H1 (cell line): ENCODE results near the gene MAPKAP1. TPM values are rescaled to one million over a fixed set of nuclear protein-coding genes. Genes with fewer than 3 reads are reported as not detected.

Experiments used
- CTCF ChIA-PET: fragments of 300-600 bp; sonication (Branson Sonifier 250); formaldehyde crosslinking; loops from one replicate; lab custom pipeline; 2021; ENCODE audit not compliant: partially characterized antibody; lab: Charles Lee
- POLR2A ChIA-PET: fragments of 300-600 bp; sonication (Branson Sonifier 250); formaldehyde crosslinking; loops from one replicate; lab custom pipeline; 2021; ENCODE audit warnings: inconsistent platforms; ENCODE audit not compliant: partially characterized antibody; lab: Charles Lee
- DNase-seq, 2 experiments: peaks; one replicate each; pipeline versions ENCODE4 v3.0.0 to v3.0.0-alpha.2; 2010 to 2022; ENCODE audit warnings: low spot score in 2 of 2, low read depth in 1 of 2, mixed read lengths in 1 of 2
- FAIRE-seq: peaks from 2 replicates; lab custom pipeline; 2011; peaks lifted over from hg19 to GRCh38; lab: Jason Lieb, UNC
- H2AFZ ChIP-seq: 2 replicates; pipeline ENCODE4 v1.8.1; 2012; ENCODE audit warnings: low read length, inconsistent platforms
- H2AK5ac ChIP-seq: 2 replicates; pipeline ENCODE4 v1.6.1; 2013; ENCODE audit warnings: low read depth, low read length
- H2BK120ac ChIP-seq: replicated peaks from 2 replicates; pipeline ENCODE3; 2013; ENCODE audit warnings: low read depth, low read length, inconsistent platforms
- H2BK12ac ChIP-seq: 2 replicates; pipeline ENCODE4 v1.6.1; 2013; ENCODE audit warnings: low read depth, low read length
- H2BK15ac ChIP-seq: 2 replicates; pipeline ENCODE4 v1.6.1; 2013; ENCODE audit warnings: low read length
- H2BK20ac ChIP-seq: 2 replicates; pipeline ENCODE4 v1.6.1; 2013; ENCODE audit warnings: low read length
- H2BK5ac ChIP-seq: 2 replicates; pipeline ENCODE4 v1.6.1; 2013; ENCODE audit warnings: low read depth, low read length
- H3K14ac ChIP-seq: 2 replicates; pipeline ENCODE4 v1.6.1; 2013; ENCODE audit warnings: inconsistent platforms; ENCODE audit not compliant: insufficient read length
- H3K18ac ChIP-seq: 2 replicates; pipeline ENCODE4 v1.6.1; 2013; ENCODE audit warnings: low read length; ENCODE audit errors: extremely low read depth
- H3K23ac ChIP-seq: 2 replicates; pipeline ENCODE4 v1.6.1; 2013; ENCODE audit warnings: inconsistent platforms; ENCODE audit not compliant: insufficient read length
- H3K23me2 ChIP-seq: 2 replicates; pipeline ENCODE4 v1.6.1; 2013; ENCODE audit warnings: low read depth, low read length
- H3K27ac ChIP-seq: 2 replicates; pipeline ENCODE4 v1.6.1; 2011; ENCODE audit warnings: low read depth, low read length, inconsistent platforms
- H3K27me3 ChIP-seq, 4 experiments: replicated peaks in 1 of 4; 1 replicate in 1 of 4; 2 replicates in 3 of 4; pipeline versions ENCODE4 v1.6.1 to v1.8.1; 2011 to 2013; ENCODE audit warnings: low read length in 3 of 4, mild to moderate bottlenecking in 3 of 4, inconsistent platforms in 2 of 4, mixed read lengths in 2 of 4, moderate library complexity in 1 of 4; ENCODE audit not compliant: control insufficient read depth in 3 of 4, insufficient read depth in 3 of 4; ENCODE audit errors: extremely low read depth in 1 of 4
- H3K36me3 ChIP-seq, 4 experiments: 2 replicates each; pipeline versions ENCODE4 v1.6.1 to v1.8.1; 2011 to 2013; ENCODE audit warnings: mild to moderate bottlenecking in 4 of 4, low read length in 3 of 4, moderate library complexity in 2 of 4, control low read depth in 1 of 4, inconsistent platforms in 1 of 4; ENCODE audit not compliant: insufficient read depth in 4 of 4, control insufficient read depth in 2 of 4
- H3K4ac ChIP-seq: replicated peaks from 2 replicates; pipeline ENCODE3; 2013; ENCODE audit warnings: low read length, low read depth, mixed read lengths, inconsistent platforms; ENCODE audit not compliant: insufficient read length
- H3K4me1 ChIP-seq, 4 experiments: replicated peaks in 1 of 4; 1 replicate in 1 of 4; 2 replicates in 3 of 4; pipeline versions ENCODE4 v1.6.1 to v1.8.1; 2011 to 2013; ENCODE audit warnings: low read length in 3 of 4, inconsistent platforms in 2 of 4, mixed read lengths in 1 of 4; ENCODE audit not compliant: insufficient read depth in 4 of 4, control insufficient read depth in 3 of 4
- H3K4me2 ChIP-seq, 2 experiments: 2 replicates each; pipeline versions ENCODE4 v1.6.1 to v1.8.1; 2011 to 2013; ENCODE audit warnings: low read depth in 2 of 2, low read length in 2 of 2, control low read depth in 1 of 2, inconsistent platforms in 1 of 2, mild to moderate bottlenecking in 1 of 2; ENCODE audit not compliant: insufficient read depth in 1 of 2
- H3K4me3 ChIP-seq, 4 experiments: fragments of 200-600, 300-600 bp in 1 of 4; sonication (generic), shearing (Covaris generic), sonication (Bioruptor Twin) in 1 of 4; 2 replicates each; pipeline versions ENCODE4 v1.5.1 to v1.8.1; 2011 to 2016; ENCODE audit warnings: low read length in 4 of 4, low read depth in 3 of 4, control low read depth in 2 of 4, inconsistent platforms in 2 of 4, mild to moderate bottlenecking in 2 of 4, mixed read lengths in 1 of 4, moderate library complexity in 1 of 4; ENCODE audit not compliant: insufficient read depth in 2 of 4; ENCODE audit errors: extremely low read depth in 1 of 4
- H3K56ac ChIP-seq: replicated peaks from 2 replicates; pipeline ENCODE3; 2013; ENCODE audit warnings: low read depth, mild to moderate bottlenecking, mixed read lengths, low read length, inconsistent platforms; ENCODE audit not compliant: insufficient read length
- H3K79me1 ChIP-seq: 2 replicates; pipeline ENCODE4 v1.6.1; 2013; ENCODE audit warnings: low read depth, low read length, control low read depth
- H3K79me2 ChIP-seq, 2 experiments: 2 replicates each; pipeline versions ENCODE4 v1.6.1 to v1.8.1; 2012 to 2013; ENCODE audit warnings: low read length in 2 of 2, mild to moderate bottlenecking in 2 of 2, inconsistent platforms in 1 of 2; ENCODE audit not compliant: insufficient read depth in 2 of 2, control insufficient read depth in 1 of 2
- H3K9ac ChIP-seq, 4 experiments: replicated peaks in 1 of 4; 1 replicate in 1 of 4; 2 replicates in 3 of 4; pipeline versions ENCODE4 v1.6.1 to v1.8.1; 2011 to 2013; ENCODE audit warnings: low read depth in 3 of 4, low read length in 3 of 4, control low read depth in 2 of 4, mild to moderate bottlenecking in 2 of 4, moderate library complexity in 2 of 4, inconsistent platforms in 1 of 4; ENCODE audit errors: extremely low read depth in 1 of 4
- H3K9me3 ChIP-seq, 2 experiments: 2 replicates each; pipeline versions ENCODE4 v1.6.1 to v1.8.1; 2012 to 2013; ENCODE audit warnings: mild to moderate bottlenecking in 2 of 2, moderate library complexity in 2 of 2, control low read depth in 1 of 2, inconsistent platforms in 1 of 2, low read depth in 1 of 2, low read length in 1 of 2, mixed read lengths in 1 of 2; ENCODE audit not compliant: insufficient read depth in 2 of 2
- H4K20me1 ChIP-seq, 2 experiments: replicated peaks in 1 of 2; 2 replicates each; pipeline versions ENCODE3 to v1.8.1; 2011 to 2013; ENCODE audit warnings: inconsistent platforms in 2 of 2, low read length in 2 of 2, mild to moderate bottlenecking in 1 of 2; ENCODE audit not compliant: insufficient read depth in 2 of 2, control insufficient read depth in 1 of 2
- H4K5ac ChIP-seq: 2 replicates; pipeline ENCODE4 v1.6.1; 2013; ENCODE audit warnings: low read length, low read depth, mixed read lengths, inconsistent platforms; ENCODE audit not compliant: insufficient read length
- H4K8ac ChIP-seq: 2 replicates; pipeline ENCODE4 v1.8.0; 2013; ENCODE audit warnings: mild to moderate bottlenecking, moderate library complexity, low read length, inconsistent platforms; ENCODE audit not compliant: insufficient read depth; ENCODE audit errors: extremely low read depth
- H4K91ac ChIP-seq: replicated peaks from 2 replicates; pipeline ENCODE3; 2013; ENCODE audit warnings: low read length, mixed read lengths, inconsistent platforms; ENCODE audit not compliant: insufficient read length
- KDM1A ChIP-seq: fragments of 200-600, 300-600 bp; sonication (generic); IDR thresholded peaks from 2 replicates; pipeline ENCODE4 v1.7.1; 2016; ENCODE audit warnings: mild to moderate bottlenecking, low read length, borderline replicate concordance
- KDM4A ChIP-seq: IDR thresholded peaks from one replicate; pipeline ENCODE4 v1.7.1; 2012; ENCODE audit warnings: low read depth, mild to moderate bottlenecking, moderate library complexity, low read length, inconsistent platforms; ENCODE audit not compliant: severe bottlenecking
- RBBP5 ChIP-seq: IDR thresholded peaks from 2 replicates; pipeline ENCODE4 v1.7.1; 2012; ENCODE audit warnings: low read depth, mild to moderate bottlenecking, inconsistent platforms, low read length, moderate library complexity, borderline replicate concordance
- RNF2 ChIP-seq: fragments of 200-900, 300-1000 bp; sonication (generic); IDR thresholded peaks from 2 replicates; pipeline ENCODE4 v1.7.1; 2016; ENCODE audit warnings: borderline replicate concordance, low read depth, mild to moderate bottlenecking, antibody characterized with exemption, low read length; ENCODE audit not compliant: poor library complexity, severe bottlenecking; ENCODE audit errors: missing control alignments
- whole genome bisulfite sequencing, 2 experiments: shearing (Covaris generic) in 1 of 2; methylation state at CpG; one replicate each; pipeline versions ENCODE4 v1.1.6 to v1.1.7; 2013 to 2015; ENCODE audit warnings: low lambda C conversion rate in 2 of 2, mixed read lengths in 2 of 2, inconsistent platforms in 1 of 2, low coverage in 1 of 2, missing lambda C conversion rate in 1 of 2; ENCODE audit not compliant: insufficient replicate concordance in 2 of 2, insufficient coverage in 1 of 2, insufficient read length in 1 of 2; ENCODE audit errors: extremely low coverage in 1 of 2, missing lambda C conversion rate in 1 of 2; 5-methylcytosine and 5-hydroxymethylcytosine counted together
- polyA plus RNA-seq, 7 experiments: library from polyadenylated mRNA; depleted of rRNA in 3 of 7; stranded (reverse) in 5 of 7; unstranded in 2 of 7; fragments of >200 nt in 5 of 7; fragments of 200-250 nt in 2 of 7; gene quantifications; 1 replicate in 5 of 7; 2 replicates in 1 of 7; 4 replicates in 1 of 7; pipeline versions ENCODE4 v1.2.1 to v1.2.3, GENCODE V29; 2011 to 2013; ENCODE audit warnings: missing spikeins in 2 of 7, mixed read lengths in 2 of 7
- total RNA-seq: library from RNA; stranded (reverse); fragmentation: NEBNext Ultra II Directional; extraction: Animal tissue kit (Norgen Biotek cat#: 25700); gene quantifications from 2 replicates; pipeline ENCODE4 v1.2.1, GENCODE V29; 2021

Gene MAPKAP1
- total and polyA plus RNA-seq, 2 of the 8 experiments (the other 6 are each of a cell fraction or from before 2014, with no cell fraction given) = 79.2 to 140 TPM

DNA sequence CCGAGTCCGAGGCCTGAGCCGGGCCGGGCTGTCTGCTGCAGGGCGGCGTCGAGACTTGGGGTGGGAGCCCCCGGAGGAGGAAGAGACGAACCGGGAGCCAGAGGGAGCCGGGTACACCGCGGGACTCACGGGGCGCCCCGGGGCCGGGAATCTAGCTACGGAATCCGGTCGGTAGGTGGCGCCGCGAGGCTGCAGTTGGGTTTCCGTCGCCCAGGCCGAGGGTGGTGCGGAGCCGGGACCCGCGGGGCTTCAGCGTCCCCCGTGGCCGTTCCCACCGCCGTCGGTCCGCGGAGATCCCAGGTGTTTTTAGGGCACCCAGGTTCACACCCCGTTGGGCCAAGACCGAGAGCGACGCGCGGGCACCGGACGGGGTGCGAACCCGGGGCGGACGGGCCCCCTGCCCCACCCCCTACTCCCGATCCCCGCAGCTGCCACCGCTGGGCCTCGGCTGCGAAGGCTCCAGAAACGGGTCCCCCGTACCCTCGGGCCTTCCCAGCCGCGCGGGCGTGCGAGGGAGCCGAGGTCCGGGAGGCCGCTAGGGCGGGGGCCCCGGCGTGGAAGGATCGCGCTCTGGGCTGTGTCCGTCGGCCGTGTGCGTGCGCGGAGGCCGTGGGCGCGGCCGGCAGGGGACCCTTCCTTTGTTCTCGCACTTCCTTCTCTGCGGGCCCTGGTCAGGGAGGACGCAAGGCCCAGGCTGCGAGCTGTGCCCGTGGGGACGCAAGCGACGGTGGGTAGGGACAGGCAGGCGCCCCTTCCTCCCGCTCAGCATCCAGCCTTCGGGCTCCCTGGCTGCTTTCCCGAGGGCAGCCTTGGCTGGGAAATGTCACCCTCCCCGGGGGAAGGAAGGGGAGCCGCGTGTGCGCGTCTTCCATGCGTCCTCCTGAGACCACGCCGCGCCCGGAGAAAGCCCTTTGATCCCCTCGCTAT lies 298.8 kb downstream of the MAPKAP1 start:
- Histone ChIP-seq H3K4me2 (peak overlapping the region; percentile 40 to 86; a peak in 3 of 4 replicates), H2AK5ac (no peak overlapping the region), H3K27ac (no peak overlapping the region; the same call in 1 of the 2 replicates), H3K18ac (peak overlapping the region; percentile 71), H3K36me3 (no peaks in the 10 kb centered on the region), H3K23ac (no peak overlapping the region), H2BK12ac (peak overlapping the region; percentile 68; the same call in 1 of the 2 replicates), H4K20me1 (peaks cover 0 to 8% of the 10 kb centered on the region in 2 experiments), H4K5ac (no peak overlapping the region), H2BK15ac (peak overlapping the region; percentile 61; the same call in 1 of the 2 replicates), H4K91ac (peak overlapping the region; percentile 81), H3K9ac (peak overlapping the region in 3 of 4 experiments; percentile 58 to 83 (median 72); a peak in 5 of 7 replicates), H3K79me2 (no peaks in the 10 kb centered on the region), H3K4me1 (peaks cover 0 to 2% (median 0%) of the 10 kb centered on the region in 4 experiments; a peak in 2 of 7 replicates), H3K14ac (no peak overlapping the region), H3K23me2 (peaks cover 11% of the 10 kb centered on the region; the same call in 1 of the 2 replicates), H2BK120ac (no peak overlapping the region), H3K27me3 (peaks cover 0 to 13% (median 7%) of the 10 kb centered on the region in 4 experiments; a peak in 5 of 7 replicates), H3K9me3 (no peaks in the 10 kb centered on the region), H3K79me1 (no peaks in the 10 kb centered on the region), H2BK5ac (no peak overlapping the region), H3K56ac (no peak overlapping the region), H4K8ac (peak overlapping the region; percentile 94), H3K4ac (peak overlapping the region; percentile 53), H2BK20ac (no peak overlapping the region), H3K4me3 (peak overlapping the region; percentile 32 to 69 (median 52)), H2AFZ (peak overlapping the region; percentile 91; the same call in 1 of the 2 replicates)
- DNase-seq = peak in 1 of 2 experiments; percentile 95
- WGBS, 2 experiments = 6% methylated on average over 52 of the region's 104 CpGs; no CpG with 5 or more reads in 1 of the 2 experiments
- CTCF ChIA-PET = interaction anchor here (0.5 to 3.9 kb wide), 44 partner anchors 8 to 990 kb away, joined by 3 to 14 read pairs (median 4); no protein-coding TSS in a partner anchor
- POLR2A ChIA-PET = interaction anchor here (0.6 to 1.3 kb wide), 6 partner anchors 11 to 512 kb away, joined by 3 to 4 read pairs (median 3); no protein-coding TSS in a partner anchor
- FAIRE-seq = no peak
- 0 out of 2 replicates have a peak, but pooled peaks have one; percentile 43 for TF ChIP-seq RBBP5
- TF ChIP-seq KDM1A = no peak
- peak; percentile 86 for TF ChIP-seq KDM4A
- no peak for TF ChIP-seq RNF2
